Measurements from ENCODE around the gene WDR70. TPM values are rescaled to one million over a fixed set of nuclear protein-coding genes. Genes with fewer than 3 reads are reported as not detected.

The WDR70 gene
- total RNA-seq, 1 experiment from 2014 or later = 35.0 TPM

DNA sequence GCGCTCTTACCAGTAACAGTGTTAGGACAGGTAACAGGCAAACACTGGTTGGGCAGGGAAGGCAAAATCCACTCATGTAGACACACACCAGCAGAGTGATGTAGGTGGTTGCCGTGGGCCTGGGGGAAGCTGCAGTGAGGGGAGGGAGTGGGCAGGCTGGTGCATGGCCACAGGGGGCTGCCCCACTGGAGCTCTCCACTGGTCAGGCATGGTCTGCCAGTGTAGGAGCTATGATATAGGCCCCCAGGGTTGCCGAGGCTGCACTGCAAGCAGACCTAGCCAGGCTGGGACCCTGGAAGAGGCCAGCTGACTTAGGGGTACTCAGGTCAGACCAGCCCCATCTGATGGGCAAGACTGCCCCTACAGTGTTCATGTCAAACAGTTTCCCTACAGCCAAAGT lies 306.1 kb downstream of the WDR70 start:
- peaks cover 53% of the 10 kb centered on the region for H3K9me3 Mint-ChIP-seq
- no peaks in the 10 kb centered on the region for H3K27me3 Mint-ChIP-seq (ENCODE audit: low read depth)
- no peak overlapping the region for H3K4me3 Mint-ChIP-seq
- ChIA-PET CTCF (interaction anchor here (0.8 kb wide), 1 partner anchor 11 kb away, joined by 3 read pairs; no protein-coding TSS in a partner anchor), POLR2A (no interaction called here)
- peaks cover 5% of the 10 kb centered on the region; the same call in 1 of the 2 replicates for H3K4me1 Mint-ChIP-seq
- TF ChIP-seq GRHL2 (CRISPR knock-in tag; IDR thresholded peaks at IDR 0.05; ENCODE audit: insufficient replicate concordance, severe bottlenecking) (no peak), NR1H2 (CRISPR knock-in tag; IDR thresholded peaks at IDR 0.05) (no peak), FOXK1 (CRISPR knock-in tag; IDR thresholded peaks at IDR 0.05) (no peak), NFYB (CRISPR knock-in tag; conservative IDR thresholded peaks at IDR 0.05; ENCODE audit: low read depth) (no peak), PRRX2 (CRISPR knock-in tag; IDR thresholded peaks at IDR 0.05) (no peak), TEAD1 (CRISPR knock-in tag; IDR thresholded peaks at IDR 0.05) (no peak), SP1 (CRISPR knock-in tag; conservative IDR thresholded peaks at IDR 0.05) (no peak), KAT7 (CRISPR knock-in tag; IDR thresholded peaks at IDR 0.05; ENCODE audit: borderline replicate concordance) (no peak), JAZF1 (CRISPR knock-in tag; IDR thresholded peaks at IDR 0.05) (no peak)
- TF ChIP-seq, protein P1, sequence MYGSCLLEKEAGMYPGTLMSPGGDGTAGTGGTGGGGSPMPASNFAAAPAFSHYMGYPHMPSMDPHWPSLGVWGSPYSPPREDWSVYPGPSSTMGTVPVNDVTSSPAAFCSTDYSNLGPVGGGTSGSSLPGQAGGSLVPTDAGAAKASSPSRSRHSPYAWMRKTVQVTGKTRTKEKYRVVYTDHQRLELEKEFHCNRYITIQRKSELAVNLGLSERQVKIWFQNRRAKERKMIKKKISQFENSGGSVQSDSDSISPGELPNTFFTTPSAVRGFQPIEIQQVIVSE (CRISPR knock-in tag; IDR thresholded peaks at IDR 0.05; ENCODE audit: borderline replicate concordance) = no peak
- TF ChIP-seq, protein P2, sequence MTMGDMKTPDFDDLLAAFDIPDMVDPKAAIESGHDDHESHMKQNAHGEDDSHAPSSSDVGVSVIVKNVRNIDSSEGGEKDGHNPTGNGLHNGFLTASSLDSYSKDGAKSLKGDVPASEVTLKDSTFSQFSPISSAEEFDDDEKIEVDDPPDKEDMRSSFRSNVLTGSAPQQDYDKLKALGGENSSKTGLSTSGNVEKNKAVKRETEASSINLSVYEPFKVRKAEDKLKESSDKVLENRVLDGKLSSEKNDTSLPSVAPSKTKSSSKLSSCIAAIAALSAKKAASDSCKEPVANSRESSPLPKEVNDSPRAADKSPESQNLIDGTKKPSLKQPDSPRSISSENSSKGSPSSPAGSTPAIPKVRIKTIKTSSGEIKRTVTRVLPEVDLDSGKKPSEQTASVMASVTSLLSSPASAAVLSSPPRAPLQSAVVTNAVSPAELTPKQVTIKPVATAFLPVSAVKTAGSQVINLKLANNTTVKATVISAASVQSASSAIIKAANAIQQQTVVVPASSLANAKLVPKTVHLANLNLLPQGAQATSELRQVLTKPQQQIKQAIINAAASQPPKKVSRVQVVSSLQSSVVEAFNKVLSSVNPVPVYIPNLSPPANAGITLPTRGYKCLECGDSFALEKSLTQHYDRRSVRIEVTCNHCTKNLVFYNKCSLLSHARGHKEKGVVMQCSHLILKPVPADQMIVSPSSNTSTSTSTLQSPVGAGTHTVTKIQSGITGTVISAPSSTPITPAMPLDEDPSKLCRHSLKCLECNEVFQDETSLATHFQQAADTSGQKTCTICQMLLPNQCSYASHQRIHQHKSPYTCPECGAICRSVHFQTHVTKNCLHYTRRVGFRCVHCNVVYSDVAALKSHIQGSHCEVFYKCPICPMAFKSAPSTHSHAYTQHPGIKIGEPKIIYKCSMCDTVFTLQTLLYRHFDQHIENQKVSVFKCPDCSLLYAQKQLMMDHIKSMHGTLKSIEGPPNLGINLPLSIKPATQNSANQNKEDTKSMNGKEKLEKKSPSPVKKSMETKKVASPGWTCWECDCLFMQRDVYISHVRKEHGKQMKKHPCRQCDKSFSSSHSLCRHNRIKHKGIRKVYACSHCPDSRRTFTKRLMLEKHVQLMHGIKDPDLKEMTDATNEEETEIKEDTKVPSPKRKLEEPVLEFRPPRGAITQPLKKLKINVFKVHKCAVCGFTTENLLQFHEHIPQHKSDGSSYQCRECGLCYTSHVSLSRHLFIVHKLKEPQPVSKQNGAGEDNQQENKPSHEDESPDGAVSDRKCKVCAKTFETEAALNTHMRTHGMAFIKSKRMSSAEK (CRISPR knock-in tag; IDR thresholded peaks at IDR 0.05; ENCODE audit: borderline replicate concordance) = no peak
- TF ChIP-seq, protein P3, sequence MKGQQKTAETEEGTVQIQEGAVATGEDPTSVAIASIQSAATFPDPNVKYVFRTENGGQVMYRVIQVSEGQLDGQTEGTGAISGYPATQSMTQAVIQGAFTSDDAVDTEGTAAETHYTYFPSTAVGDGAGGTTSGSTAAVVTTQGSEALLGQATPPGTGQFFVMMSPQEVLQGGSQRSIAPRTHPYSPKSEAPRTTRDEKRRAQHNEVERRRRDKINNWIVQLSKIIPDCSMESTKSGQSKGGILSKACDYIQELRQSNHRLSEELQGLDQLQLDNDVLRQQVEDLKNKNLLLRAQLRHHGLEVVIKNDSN (CRISPR knock-in tag; IDR thresholded peaks at IDR 0.05) = no peak
- TF ChIP-seq, protein P4, sequence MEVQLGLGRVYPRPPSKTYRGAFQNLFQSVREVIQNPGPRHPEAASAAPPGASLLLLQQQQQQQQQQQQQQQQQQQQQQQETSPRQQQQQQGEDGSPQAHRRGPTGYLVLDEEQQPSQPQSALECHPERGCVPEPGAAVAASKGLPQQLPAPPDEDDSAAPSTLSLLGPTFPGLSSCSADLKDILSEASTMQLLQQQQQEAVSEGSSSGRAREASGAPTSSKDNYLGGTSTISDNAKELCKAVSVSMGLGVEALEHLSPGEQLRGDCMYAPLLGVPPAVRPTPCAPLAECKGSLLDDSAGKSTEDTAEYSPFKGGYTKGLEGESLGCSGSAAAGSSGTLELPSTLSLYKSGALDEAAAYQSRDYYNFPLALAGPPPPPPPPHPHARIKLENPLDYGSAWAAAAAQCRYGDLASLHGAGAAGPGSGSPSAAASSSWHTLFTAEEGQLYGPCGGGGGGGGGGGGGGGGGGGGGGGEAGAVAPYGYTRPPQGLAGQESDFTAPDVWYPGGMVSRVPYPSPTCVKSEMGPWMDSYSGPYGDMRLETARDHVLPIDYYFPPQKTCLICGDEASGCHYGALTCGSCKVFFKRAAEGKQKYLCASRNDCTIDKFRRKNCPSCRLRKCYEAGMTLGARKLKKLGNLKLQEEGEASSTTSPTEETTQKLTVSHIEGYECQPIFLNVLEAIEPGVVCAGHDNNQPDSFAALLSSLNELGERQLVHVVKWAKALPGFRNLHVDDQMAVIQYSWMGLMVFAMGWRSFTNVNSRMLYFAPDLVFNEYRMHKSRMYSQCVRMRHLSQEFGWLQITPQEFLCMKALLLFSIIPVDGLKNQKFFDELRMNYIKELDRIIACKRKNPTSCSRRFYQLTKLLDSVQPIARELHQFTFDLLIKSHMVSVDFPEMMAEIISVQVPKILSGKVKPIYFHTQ (CRISPR knock-in tag; IDR thresholded peaks at IDR 0.05) = no peak
- TF ChIP-seq, protein P5, sequence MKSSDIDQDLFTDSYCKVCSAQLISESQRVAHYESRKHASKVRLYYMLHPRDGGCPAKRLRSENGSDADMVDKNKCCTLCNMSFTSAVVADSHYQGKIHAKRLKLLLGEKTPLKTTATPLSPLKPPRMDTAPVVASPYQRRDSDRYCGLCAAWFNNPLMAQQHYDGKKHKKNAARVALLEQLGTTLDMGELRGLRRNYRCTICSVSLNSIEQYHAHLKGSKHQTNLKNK (CRISPR knock-in tag; IDR thresholded peaks at IDR 0.05) = no peak
- TF ChIP-seq, protein P6, sequence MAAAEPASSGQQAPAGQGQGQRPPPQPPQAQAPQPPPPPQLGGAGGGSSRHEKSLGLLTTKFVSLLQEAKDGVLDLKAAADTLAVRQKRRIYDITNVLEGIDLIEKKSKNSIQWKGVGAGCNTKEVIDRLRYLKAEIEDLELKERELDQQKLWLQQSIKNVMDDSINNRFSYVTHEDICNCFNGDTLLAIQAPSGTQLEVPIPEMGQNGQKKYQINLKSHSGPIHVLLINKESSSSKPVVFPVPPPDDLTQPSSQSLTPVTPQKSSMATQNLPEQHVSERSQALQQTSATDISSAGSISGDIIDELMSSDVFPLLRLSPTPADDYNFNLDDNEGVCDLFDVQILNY (CRISPR knock-in tag; IDR thresholded peaks at IDR 0.05) = no peak
- no peak overlapping the region for H3K27ac Mint-ChIP-seq
- peaks cover 39% of the 10 kb centered on the region for H3K36me3 Mint-ChIP-seq
- no peak for ATAC-seq
- DNase-seq (ENCODE audit: low spot score) = no peak

DNA sequence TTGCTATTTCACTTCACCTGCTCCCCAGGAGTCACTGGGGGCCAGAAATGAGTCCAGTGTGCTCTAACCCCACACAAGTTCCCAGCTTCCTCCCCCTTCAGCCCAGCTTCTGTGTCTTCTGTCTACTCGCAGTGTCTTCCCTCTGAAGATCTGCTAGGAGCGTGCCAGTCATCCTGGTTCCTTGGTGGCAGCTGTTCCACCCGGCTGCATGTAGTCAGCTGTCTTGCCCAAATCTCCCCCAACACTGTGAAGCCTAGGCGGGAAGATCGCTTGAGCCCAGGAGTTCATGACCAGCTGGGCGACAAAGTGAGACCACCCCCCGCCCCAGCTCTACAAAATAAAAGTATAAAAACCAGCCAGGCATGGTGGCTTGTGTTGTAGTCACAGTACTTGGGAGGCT lies 306.7 kb downstream of the WDR70 start:
- DNase-seq (ENCODE audit: low spot score) (no peak), ATAC-seq (no peak)
- H3K9me3 Mint-ChIP-seq = peaks cover 53% of the 10 kb centered on the region
- ChIA-PET CTCF (interaction anchor here (0.8 kb wide), 1 partner anchor 10 kb away, joined by 3 read pairs; no protein-coding TSS in a partner anchor), POLR2A (no interaction called here)
- peaks cover 5% of the 10 kb centered on the region; the same call in 1 of the 2 replicates for H3K4me1 Mint-ChIP-seq
- TF ChIP-seq, protein P7, sequence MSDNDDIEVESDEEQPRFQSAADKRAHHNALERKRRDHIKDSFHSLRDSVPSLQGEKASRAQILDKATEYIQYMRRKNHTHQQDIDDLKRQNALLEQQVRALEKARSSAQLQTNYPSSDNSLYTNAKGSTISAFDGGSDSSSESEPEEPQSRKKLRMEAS (CRISPR knock-in tag; IDR thresholded peaks at IDR 0.05) = no peak
- TF ChIP-seq ZNF423 (CRISPR knock-in tag; IDR thresholded peaks at IDR 0.05) (no peak), JUN (CRISPR knock-in tag; IDR thresholded peaks at IDR 0.05) (no peak), GABPB1 (CRISPR knock-in tag; IDR thresholded peaks at IDR 0.05) (no peak), ESRRA (CRISPR knock-in tag; IDR thresholded peaks at IDR 0.05; ENCODE audit: borderline replicate concordance) (no peak), SOX15 (CRISPR knock-in tag; IDR thresholded peaks at IDR 0.05) (no peak)
- TF ChIP-seq, protein P8, sequence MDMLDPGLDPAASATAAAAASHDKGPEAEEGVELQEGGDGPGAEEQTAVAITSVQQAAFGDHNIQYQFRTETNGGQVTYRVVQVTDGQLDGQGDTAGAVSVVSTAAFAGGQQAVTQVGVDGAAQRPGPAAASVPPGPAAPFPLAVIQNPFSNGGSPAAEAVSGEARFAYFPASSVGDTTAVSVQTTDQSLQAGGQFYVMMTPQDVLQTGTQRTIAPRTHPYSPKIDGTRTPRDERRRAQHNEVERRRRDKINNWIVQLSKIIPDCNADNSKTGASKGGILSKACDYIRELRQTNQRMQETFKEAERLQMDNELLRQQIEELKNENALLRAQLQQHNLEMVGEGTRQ (CRISPR knock-in tag; IDR thresholded peaks at IDR 0.05) = no peak
- TF ChIP-seq, protein P9, sequence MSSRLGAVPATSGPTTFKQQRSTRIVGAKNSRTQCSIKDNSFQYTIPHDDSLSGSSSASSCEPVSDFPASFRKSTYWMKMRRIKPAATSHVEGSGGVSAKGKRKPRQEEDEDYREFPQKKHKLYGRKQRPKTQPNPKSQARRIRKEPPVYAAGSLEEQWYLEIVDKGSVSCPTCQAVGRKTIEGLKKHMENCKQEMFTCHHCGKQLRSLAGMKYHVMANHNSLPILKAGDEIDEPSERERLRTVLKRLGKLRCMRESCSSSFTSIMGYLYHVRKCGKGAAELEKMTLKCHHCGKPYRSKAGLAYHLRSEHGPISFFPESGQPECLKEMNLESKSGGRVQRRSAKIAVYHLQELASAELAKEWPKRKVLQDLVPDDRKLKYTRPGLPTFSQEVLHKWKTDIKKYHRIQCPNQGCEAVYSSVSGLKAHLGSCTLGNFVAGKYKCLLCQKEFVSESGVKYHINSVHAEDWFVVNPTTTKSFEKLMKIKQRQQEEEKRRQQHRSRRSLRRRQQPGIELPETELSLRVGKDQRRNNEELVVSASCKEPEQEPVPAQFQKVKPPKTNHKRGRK (CRISPR knock-in tag; IDR thresholded peaks at IDR 0.05; ENCODE audit: borderline replicate concordance) = no peak
- no peak overlapping the region for H3K4me3 Mint-ChIP-seq
- H3K36me3 Mint-ChIP-seq = peaks cover 35% of the 10 kb centered on the region
- H3K27me3 Mint-ChIP-seq (ENCODE audit: low read depth) = no peaks in the 10 kb centered on the region
- H3K27ac Mint-ChIP-seq = no peak overlapping the region

Data from WTC11 (cell line).